ENCODE results near the gene CD53.
"Not testable (repeated sequence)": the region's sequence is repeated elsewhere in the genome, so short reads cannot be mapped to it uniquely, and the experiment has no call there.

CD53 gene

GRCh38 chr1:110872745-110873720, at the start of gene CD53:
Gene CD53 (plus strand): TSS chr1:110873148. CDS start chr1:110891409, 18,261 bp downstream.
- Histone ChIP-seq H3K36me3 (ENCODE audit: insufficient read depth, low read length) (peaks cover 17% of the 10 kb centered on the region), H3K4me2 (ENCODE audit: low read length) (peak within 1 kb of the TSS; percentile 99), H3K79me2 (ENCODE audit: insufficient read depth, low read length) (peaks cover 52% of the 10 kb centered on the region), H3F3A (ENCODE audit: insufficient read depth, low read length) (no peaks in the 10 kb centered on the region), H4K20me1 (ENCODE audit: insufficient read depth, low read length) (no peaks in the 10 kb centered on the region), H3K4me1 (ENCODE audit: insufficient read depth, low read length, severe bottlenecking) (peaks cover 59% of the 10 kb centered on the region), H3K4me3 (ENCODE audit: low read depth, low read length, poor library complexity, severe bottlenecking) (peak within 1 kb of the TSS; percentile 92), H3K27me3 (ENCODE audit: insufficient read depth, low read length) (no peaks in the 10 kb centered on the region), H3K9me3 (ENCODE audit: low read length) (peaks cover 2% of the 10 kb centered on the region; the same call in 1 of the 2 replicates), H3K9ac (ENCODE audit: low read length) (peak within 1 kb of the TSS; percentile 96), H3K9me2 (ENCODE audit: low read depth, low read length) (no peaks in the 10 kb centered on the region), H2AFZ (ENCODE audit: low read length) (no peak within 1 kb of the TSS), H3K27ac (ENCODE audit: low read depth, low read length, poor library complexity, severe bottlenecking) (peak within 1 kb of the TSS; percentile 97)
- no peak for TF ChIP-seq CTCF (IDR thresholded peaks at IDR 0.05; ENCODE audit: low read length)
- TF ChIP-seq EZH2 (IDR thresholded peaks at IDR 0.05; ENCODE audit: borderline replicate concordance, low read length), result no peak

- Histone ChIP-seq H3K9me2 (ENCODE audit: low read depth, low read length) (no peaks in the 10 kb centered on the region), H3K4me2 (ENCODE audit: low read length) (no peak overlapping the region), H2AFZ (ENCODE audit: low read length) (no peak overlapping the region), H3K27me3 (ENCODE audit: insufficient read depth, low read length) (no peaks in the 10 kb centered on the region), H3K9me3 (ENCODE audit: low read length) (no peaks in the 10 kb centered on the region), H3K36me3 (ENCODE audit: insufficient read depth, low read length) (no peaks in the 10 kb centered on the region), H3K4me1 (ENCODE audit: insufficient read depth, low read length, severe bottlenecking) (peaks cover 38% of the 10 kb centered on the region), H4K20me1 (ENCODE audit: insufficient read depth, low read length) (no peaks in the 10 kb centered on the region), H3F3A (ENCODE audit: insufficient read depth, low read length) (no peaks in the 10 kb centered on the region), H3K79me2 (ENCODE audit: insufficient read depth, low read length) (no peaks in the 10 kb centered on the region), H3K27ac (ENCODE audit: low read depth, low read length, poor library complexity, severe bottlenecking) (no peak overlapping the region), H3K4me3 (ENCODE audit: low read depth, low read length, poor library complexity, severe bottlenecking) (no peak overlapping the region), H3K9ac (ENCODE audit: low read length) (no peak overlapping the region)
- no peak for TF ChIP-seq CTCF (IDR thresholded peaks at IDR 0.05; ENCODE audit: low read length)
- no peak for TF ChIP-seq EZH2 (IDR thresholded peaks at IDR 0.05; ENCODE audit: borderline replicate concordance, low read length)
Observed at GRCh38 chr1:110824192-110824591, 48.8 kb upstream of the CD53 start.

GRCh38 chr1:110829955-110830553, 42.9 kb upstream of the CD53 start:
- no peaks in the 10 kb centered on the region for H3F3A ChIP-seq (ENCODE audit: insufficient read depth, low read length)
- no peak for TF ChIP-seq EZH2 (IDR thresholded peaks at IDR 0.05; ENCODE audit: borderline replicate concordance, low read length)
- TF ChIP-seq CTCF (IDR thresholded peaks at IDR 0.05; ENCODE audit: low read length), result peak; percentile 88
- no peaks in the 10 kb centered on the region for H3K79me2 ChIP-seq (ENCODE audit: insufficient read depth, low read length)
- no peaks in the 10 kb centered on the region for H3K36me3 ChIP-seq (ENCODE audit: insufficient read depth, low read length)
- H3K9ac ChIP-seq (ENCODE audit: low read length), result peak overlapping the region; percentile 5; the same call in 1 of the 2 replicates
- H3K9me3 ChIP-seq (ENCODE audit: low read length), result no peaks in the 10 kb centered on the region
- no peaks in the 10 kb centered on the region for H4K20me1 ChIP-seq (ENCODE audit: insufficient read depth, low read length)
- H2AFZ ChIP-seq (ENCODE audit: low read length), result 0 out of 2 replicates have a peak overlapping the region, but pooled peaks have one; percentile 38
- no peaks in the 10 kb centered on the region for H3K27me3 ChIP-seq (ENCODE audit: insufficient read depth, low read length)
- peak overlapping the region; percentile 2; the same call in 1 of the 2 replicates for H3K4me2 ChIP-seq (ENCODE audit: low read length)
- H3K27ac ChIP-seq (ENCODE audit: low read depth, low read length, poor library complexity, severe bottlenecking), result peak overlapping the region; percentile 68
- H3K4me1 ChIP-seq (ENCODE audit: insufficient read depth, low read length, severe bottlenecking), result peaks cover 48% of the 10 kb centered on the region
- H3K4me3 ChIP-seq (ENCODE audit: low read depth, low read length, poor library complexity, severe bottlenecking), result no peak overlapping the region
- no peaks in the 10 kb centered on the region for H3K9me2 ChIP-seq (ENCODE audit: low read depth, low read length)

GRCh38 chr1:110833779-110834178, 39.2 kb upstream of the CD53 start:
- peaks cover 15% of the 10 kb centered on the region for H3K4me1 ChIP-seq (ENCODE audit: insufficient read depth, low read length, severe bottlenecking)
- not testable (repeated sequence) for H3K9me2 ChIP-seq (ENCODE audit: low read depth, low read length); H4K20me1 ChIP-seq (ENCODE audit: insufficient read depth, low read length); H3K27ac ChIP-seq (ENCODE audit: low read depth, low read length, poor library complexity, severe bottlenecking); H3K4me3 ChIP-seq (ENCODE audit: low read depth, low read length, poor library complexity, severe bottlenecking); H3K79me2 ChIP-seq (ENCODE audit: insufficient read depth, low read length); H3K4me2 ChIP-seq (ENCODE audit: low read length); H3K9ac ChIP-seq (ENCODE audit: low read length); H3F3A ChIP-seq (ENCODE audit: insufficient read depth, low read length); H2AFZ ChIP-seq (ENCODE audit: low read length); H3K9me3 ChIP-seq (ENCODE audit: low read length); H3K27me3 ChIP-seq (ENCODE audit: insufficient read depth, low read length); H3K36me3 ChIP-seq (ENCODE audit: insufficient read depth, low read length)
